ENCODE data around the gene ARCN1.

ARCN1 gene

DNA sequence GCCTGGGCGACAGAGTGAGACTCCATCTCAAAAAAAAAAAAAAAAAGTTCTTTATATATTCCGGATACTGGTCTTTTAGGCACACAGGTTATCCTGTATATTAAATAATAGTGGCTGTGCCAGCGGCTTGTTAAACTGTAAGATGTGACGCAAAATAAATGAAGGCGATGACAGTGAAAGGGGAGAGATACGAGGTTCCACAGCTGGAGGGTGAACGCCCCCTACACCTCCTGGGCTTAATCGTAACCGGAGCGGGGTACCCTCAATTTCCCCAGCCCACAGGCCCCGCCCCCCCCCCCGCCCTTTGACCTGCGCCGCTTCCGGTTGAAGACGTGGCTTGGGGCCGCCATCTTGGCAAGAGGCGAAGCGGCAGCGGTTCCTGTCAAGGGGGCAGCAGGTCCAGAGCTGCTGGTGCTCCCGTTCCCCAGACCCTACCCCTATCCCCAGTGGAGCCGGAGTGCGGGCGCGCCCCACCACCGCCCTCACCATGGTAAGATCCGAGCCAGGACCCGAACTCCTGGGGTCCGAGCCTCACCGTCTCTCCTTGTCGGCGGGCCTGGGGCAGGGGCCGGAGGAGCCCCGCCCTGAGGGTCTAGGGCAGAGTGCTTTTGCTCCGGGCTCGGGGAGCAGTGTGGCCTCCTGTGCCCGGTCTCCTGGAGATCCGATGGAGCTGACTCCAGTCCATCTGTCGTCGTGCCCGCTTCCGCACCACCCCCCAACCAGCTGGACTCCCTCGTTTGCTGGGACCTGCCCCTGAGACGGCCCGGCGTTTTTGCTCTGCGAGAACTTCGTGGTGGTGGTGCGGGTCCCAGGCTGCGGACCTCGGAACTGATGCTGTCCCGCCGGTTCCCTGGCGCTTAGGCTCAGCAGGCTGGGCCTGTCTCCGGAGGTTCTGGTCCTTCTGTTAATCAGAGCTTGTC lies at the start of gene ARCN1:
Gene ARCN1, plus strand, starts transcription at position 349 of the 920 bp plus-strand sequence. Its CDS starts 139 bp downstream, at position 488.
- peak; percentile 83 for DNase-seq

DNA sequence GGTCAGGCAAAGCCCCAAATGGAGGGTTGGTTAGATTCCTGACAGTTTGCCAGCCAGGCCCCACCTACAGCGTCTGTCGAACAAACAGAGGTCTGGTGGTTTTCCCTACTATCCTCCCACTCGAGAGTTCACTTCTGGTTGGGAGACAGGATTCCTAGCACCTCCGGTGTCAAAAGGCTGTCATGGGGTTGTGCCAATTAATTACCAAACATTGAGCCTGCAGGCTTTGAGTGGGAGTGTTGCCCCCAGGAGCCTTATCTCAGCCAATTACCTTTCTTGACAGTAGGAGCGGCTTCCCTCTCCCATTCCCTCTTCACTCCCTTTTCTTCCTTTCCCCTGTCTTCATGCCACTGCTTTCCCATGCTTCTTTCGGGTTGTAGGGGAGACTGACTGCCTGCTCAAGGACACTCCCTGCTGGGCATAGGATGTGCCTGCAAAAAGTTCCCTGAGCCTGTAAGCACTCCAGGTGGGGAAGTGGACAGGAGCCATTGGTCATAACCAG lies 49.6 kb upstream of the ARCN1 start:
- no peak for DNase-seq

DNA sequence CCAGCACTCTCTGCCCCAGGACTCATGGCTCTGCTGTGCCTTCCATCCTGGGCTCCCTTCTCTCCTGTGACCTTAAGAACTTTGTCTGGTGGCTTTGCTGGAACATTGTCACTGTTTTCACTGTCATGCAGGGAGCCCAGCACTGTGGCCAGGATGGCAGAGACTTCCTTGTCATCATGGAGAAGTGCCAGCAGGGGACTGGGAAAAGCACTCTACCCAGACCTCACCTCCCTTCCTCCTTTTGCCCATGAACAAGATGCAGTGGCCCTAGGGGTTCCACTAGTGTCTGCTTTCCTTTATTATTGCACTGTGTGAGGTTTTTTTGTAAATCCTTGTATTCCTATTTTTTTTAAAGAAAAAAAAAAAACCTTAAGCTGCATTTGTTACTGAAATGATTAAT lies 47.9 kb upstream of the ARCN1 start:
- no peak for DNase-seq

DNA sequence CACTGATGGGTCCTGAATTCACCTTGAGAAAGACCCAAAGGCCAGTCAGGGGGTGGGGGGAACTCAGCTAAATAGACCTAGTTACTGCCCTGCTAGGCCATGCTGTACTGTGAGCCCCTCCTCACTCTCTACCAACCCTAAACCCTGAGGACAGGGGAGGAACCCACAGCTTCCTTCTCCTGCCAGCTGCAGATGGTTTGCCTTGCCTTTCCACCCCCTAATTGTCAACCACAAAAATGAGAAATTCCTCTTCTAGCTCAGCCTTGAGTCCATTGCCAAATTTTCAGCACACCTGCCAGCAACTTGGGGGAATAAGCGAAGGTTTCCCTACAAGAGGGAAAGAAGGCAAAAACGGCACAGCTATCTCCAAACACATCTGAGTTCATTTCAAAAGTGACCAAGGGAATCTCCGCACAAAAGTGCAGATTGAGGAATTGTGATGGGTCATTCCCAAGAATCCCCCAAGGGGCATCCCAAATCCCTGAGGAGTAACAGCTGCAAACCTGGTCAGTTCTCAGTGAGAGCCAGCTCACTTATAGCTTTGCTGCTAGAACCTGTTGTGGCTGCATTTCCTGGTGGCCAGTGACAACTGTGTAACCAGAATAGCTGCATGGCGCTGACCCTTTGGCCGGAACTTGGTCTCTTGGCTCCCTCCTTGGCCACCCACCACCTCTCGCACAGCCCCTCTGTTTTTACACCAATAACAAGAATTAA lies 47.3 kb upstream of the ARCN1 start:
- DNase-seq = no peak

DNA sequence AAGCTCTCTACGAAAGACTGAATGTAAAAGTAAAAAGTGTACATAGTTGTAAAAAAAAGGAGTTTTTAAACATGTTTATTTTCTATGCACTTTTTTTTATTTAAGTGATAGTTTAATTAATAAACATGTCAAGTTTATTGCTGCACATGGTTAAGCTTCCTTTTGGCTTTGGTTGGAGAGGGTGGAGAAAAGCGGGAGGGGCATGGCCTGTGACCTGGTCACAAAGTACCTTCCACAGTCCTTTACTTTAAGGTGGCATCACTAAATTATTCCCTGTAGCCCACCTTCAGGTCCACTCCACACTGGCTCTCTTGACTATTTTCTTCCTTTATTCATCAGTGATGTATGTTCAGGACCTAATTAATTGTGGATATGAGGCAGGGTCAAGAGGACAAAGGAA lies 45.5 kb upstream of the ARCN1 start:
- no peak for DNase-seq

DNA sequence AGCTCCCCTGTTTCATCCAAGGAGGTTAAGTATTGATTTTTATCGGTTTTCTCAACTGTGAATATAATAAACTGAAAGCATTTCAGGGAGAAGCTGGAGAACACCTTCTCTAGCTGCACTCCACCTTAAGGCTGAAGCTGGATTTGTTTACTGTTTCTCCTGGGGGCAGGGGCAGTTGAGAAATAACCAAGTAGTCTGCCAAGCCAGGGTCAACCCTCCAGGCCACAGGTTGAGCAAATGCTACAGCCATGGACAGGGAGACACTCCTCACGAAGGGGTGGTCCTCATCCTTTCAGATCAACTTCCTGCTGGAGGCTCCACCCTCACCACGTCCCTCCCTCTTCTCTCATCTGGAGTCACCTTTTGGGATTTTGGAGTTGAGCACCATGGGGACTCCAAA lies 45.1 kb upstream of the ARCN1 start, which contains the start of gene TTC36:
Gene TTC36, plus strand, starts transcription at position 366 of the 400 bp plus-strand sequence. Its CDS starts 21 bp downstream, at position 387.
- no peak for DNase-seq

DNA sequence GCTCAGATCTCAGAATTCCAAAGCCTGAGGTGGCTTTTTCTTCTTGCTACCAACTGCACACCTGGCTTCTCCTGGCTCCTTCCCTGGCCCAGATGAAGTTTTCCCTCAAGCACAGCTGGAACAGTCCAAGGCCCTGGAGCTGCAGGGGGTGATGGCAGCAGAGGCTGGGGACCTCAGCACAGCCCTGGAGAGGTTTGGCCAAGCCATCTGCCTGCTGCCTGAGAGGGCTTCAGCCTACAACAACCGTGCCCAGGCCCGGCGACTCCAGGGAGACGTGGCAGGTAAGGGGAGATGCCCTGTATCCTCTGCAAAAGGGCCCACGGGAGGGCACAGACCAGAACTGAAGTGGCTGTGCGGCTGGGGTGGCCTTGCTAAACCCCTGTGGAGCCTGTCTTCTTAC lies 43.7 kb upstream of the ARCN1 start:
- no peak for DNase-seq

DNA sequence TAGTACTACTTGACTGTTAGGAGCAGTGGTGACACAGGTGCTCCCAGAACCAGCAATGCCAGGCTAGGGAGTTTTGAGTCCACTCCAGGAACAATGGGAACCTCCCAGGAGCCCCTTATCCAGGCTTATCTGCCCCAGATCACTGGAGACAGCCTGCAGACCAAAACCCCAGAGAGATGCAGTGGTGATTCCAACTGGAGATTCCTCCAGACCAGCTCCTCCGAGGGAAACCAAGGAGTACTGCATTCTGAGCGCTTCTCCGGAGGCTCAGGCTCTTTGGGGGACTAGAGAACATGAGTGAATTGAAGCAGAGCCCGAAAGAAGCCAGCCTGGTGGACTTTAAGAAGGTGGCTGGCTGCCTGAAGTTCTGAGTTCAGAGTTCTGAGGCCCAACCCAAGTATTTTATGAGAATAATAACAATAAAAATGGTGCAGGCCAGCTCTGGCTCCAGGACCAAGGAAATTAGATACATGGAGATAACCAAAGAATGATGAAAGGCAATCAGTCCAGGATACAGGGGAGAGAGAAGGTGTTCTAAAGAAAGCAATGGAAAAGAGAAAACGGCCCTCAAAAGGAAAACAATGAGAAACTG lies 42.5 kb upstream of the ARCN1 start:
- no peak for DNase-seq

DNA sequence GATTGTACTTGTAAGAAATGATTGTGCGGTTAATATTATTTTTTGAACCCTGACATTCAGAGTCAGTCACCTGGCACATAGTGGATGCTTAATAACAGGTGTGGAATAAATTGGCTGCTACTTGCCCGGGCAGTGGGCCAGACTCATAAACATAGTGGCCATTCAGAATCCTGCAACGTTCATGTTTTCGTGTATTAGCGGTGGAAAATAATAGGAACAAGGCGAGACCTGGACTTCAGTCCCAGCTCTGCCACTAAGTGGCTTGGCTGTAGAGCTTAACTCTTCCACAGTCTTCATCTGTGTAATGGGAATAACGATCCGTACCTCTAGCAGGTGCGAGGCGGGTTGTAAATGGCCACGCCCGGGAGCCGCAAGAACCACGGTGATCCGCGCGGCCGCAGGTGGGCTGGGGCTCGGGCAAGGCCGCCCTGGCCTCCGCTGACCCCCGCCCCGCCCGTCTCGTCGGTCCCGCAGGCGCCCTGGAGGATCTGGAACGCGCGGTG lies 42.0 kb upstream of the ARCN1 start:
- no peak for DNase-seq

DNA sequence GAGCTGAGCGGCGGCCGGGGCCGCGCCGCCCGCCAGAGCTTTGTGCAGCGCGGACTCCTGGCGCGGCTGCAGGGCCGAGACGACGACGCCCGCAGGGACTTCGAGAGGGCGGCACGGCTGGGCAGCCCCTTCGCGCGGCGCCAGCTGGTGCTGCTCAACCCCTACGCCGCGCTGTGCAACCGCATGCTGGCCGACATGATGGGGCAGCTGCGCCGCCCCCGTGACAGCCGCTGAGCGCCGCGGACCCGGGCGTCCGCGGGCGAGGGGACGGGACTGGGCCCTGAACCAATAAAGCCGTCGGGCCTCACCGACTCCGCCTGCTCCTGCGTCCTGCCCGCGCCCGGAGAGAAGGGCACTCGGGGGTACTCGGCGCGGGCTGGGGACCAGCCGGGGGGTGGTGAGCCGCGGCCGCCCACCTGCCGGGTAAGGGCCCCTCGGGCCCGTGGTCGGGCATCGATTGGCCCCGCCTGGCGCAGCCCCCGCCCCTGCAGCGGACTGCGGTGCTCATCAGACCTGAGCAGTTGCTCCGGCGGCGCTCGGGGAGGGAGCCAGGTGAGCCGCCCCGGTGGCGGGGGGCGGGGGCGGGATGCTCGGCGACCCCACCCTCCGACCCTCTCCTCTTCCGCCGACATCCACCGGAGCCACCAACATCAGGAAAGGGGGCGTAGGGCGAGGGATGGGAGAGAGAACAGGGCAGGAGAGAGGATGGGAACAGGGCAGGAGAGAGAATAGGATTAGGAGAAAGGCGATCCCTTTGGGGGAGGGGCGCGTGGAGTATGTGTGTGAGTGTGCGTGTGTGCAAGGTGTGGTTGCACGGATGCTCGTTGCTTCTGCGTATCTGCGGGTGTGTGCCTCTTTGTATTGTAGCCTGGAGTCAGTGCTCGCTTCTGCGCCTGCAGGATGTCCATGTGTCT lies 41.3 kb upstream of the ARCN1 start, which contains the start of gene TMEM25:
Gene TMEM25, plus strand, starts transcription at position 510 of the 914 bp plus-strand sequence. CDS start 610 bp downstream, outside the sequence.
- peak; percentile 87 for DNase-seq

DNA sequence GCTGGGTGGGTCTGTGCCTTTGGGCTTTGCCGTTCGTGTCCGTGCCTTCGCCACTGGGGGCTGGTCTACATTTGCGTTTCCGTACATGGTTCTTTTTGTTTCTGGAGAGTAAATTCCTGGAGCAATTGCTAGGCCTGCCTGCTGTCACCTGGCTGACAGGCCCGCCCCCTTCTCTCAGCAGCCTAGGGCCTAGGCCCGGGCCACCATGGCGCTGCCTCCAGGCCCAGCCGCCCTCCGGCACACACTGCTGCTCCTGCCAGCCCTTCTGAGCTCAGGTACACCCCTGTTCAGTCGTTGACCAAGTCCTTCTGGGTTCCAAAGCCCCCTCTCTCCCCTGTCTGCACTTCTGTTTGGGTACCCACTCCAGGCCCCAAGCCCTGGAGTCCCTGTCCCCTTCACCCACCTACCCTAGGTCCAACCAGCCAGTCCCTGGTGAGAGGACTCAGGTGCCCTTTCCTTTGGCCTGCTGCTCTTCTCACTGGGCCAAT lies 40.6 kb upstream of the ARCN1 start:
- DNase-seq = no peak

DNA sequence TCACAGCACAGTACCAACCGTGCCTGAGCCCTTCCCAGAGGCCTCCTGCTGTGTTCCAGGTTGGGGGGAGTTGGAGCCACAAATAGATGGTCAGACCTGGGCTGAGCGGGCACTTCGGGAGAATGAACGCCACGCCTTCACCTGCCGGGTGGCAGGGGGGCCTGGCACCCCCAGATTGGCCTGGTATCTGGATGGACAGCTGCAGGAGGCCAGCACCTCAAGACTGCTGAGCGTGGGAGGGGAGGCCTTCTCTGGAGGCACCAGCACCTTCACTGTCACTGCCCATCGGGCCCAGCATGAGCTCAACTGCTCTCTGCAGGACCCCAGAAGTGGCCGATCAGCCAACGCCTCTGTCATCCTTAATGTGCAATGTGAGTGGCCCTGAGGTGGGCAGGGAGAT lies 40.1 kb upstream of the ARCN1 start:
- DNase-seq = no peak

DNA sequence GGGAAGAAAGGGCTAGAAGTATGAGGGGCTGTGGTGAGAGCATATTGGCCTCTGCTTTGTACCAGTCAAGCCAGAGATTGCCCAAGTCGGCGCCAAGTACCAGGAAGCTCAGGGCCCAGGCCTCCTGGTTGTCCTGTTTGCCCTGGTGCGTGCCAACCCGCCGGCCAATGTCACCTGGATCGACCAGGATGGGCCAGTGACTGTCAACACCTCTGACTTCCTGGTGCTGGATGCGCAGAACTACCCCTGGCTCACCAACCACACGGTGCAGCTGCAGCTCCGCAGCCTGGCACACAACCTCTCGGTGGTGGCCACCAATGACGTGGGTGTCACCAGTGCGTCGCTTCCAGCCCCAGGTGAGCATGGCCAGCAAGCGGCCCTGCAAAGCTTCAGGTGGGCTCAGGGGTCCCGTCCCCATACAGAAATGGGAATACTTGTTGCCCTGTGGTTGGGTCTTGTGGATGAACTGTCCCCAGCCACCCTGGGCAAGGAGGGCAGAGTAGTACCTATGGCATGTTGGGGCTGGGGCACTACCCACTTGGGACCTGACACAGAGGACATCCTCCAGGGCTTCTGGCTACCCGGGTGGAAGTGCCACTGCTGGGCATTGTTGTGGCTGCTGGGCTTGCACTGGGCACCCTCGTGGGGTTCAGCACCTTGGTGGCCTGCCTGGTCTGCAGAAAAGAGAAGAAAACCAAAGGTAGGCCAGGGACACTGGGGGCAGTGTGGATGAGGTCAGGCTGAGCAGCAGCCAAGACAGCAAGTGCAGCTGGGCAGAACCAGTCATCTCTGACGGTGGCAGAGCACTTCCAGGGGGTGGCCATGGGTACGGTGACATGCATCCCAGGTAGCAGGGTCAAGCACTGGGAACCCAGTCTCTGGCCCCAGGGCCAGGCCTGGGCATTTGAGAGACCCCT lies 39.1 kb upstream of the ARCN1 start:
- no peak for DNase-seq

DNA sequence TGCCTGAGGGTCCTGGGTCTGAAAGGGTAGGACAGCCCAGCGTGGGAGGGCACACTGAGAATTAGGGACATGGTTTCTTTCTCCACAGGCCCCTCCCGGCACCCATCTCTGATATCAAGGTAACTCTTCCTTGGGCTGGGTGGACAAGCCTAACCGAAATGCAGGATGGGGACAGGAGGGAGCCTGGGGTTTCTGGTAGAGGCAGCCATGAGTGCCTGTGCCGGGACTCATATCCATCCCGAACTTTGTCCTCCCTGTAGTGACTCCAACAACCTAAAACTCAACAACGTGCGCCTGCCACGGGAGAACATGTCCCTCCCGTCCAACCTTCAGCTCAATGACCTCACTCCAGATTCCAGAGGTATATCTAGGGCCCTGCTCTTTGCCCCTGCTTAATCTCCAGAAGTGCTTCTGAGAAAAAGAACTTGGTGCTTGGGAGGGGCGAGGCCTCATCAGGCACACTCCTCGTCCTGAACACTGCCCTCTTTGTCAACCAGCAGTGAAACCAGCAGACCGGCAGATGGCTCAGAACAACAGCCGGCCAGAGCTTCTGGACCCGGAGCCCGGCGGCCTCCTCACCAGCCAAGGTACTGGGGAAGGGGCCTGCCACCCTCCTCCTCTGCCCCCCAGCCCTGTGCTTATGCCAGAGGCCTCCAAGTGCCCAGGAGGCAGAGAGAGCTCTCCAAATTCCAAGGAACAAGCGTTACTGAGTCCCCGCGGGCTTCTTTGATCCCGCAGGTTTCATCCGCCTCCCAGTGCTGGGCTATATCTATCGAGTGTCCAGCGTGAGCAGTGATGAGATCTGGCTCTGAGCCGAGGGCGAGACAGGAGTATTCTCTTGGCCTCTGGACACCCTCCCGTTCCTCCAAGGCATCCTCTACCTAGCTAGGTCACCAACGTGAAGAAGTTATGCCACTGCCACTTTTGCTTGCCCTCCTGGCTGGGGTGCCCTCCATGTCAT lies 38.2 kb upstream of the ARCN1 start:
- DNase-seq = no peak

DNA sequence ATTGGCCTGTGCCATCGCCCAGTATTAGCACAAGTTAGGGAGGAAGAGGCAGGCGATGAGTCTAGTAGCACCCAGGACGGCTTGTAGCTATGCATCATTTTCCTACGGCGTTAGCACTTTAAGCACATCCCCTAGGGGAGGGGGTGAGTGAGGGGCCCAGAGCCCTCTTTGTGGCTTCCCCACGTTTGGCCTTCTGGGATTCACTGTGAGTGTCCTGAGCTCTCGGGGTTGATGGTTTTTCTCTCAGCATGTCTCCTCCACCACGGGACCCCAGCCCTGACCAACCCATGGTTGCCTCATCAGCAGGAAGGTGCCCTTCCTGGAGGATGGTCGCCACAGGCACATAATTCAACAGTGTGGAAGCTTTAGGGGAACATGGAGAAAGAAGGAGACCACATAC lies 36.9 kb upstream of the ARCN1 start:
- no peak for DNase-seq

DNA sequence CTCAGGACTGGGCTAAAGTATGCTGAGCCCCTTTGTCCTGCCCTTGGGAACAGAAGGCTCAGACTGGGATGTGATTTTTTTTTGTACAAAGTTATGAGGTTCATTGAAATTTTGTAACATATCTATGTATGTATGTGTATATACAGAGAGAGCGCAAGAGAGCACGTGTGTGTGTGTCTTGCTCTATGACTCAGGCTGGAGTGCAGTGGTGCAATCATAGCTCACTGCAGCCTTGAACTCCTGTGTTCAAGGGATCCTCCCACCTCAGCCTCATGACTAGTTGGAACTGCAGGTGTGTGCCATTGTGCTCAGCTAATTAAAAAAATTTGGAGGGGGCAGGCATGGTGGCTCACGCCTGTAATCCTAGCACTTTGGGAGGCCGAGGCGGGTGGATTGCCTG lies 35.5 kb upstream of the ARCN1 start:
- no peak for DNase-seq

DNA sequence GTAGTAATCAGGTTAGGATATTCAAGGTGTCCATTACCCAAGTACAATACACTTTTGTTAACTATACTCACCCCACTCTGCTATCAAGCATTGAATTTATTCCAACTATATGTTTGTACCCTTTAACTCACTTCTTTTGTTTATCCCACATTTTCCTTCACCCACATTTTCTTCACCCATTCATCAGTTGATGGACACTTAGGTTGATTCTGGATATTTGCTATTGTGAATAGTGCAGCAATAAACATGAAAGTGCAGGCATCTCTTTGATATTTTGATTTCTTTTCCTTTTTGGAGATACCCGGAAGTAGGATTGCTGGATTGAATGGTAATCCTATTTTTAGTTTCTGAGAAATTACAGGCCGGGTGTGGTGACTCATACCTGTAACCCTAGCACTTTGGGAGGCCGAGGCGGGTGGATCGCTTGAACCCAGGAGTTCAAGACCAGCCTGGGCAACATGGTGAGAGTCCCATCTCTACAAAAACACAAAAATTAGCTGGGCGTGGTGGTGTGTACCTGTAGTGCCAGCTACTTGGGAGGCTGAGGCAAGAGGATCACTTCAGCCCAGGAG lies 34.7 kb upstream of the ARCN1 start:
- no peak for DNase-seq

DNA sequence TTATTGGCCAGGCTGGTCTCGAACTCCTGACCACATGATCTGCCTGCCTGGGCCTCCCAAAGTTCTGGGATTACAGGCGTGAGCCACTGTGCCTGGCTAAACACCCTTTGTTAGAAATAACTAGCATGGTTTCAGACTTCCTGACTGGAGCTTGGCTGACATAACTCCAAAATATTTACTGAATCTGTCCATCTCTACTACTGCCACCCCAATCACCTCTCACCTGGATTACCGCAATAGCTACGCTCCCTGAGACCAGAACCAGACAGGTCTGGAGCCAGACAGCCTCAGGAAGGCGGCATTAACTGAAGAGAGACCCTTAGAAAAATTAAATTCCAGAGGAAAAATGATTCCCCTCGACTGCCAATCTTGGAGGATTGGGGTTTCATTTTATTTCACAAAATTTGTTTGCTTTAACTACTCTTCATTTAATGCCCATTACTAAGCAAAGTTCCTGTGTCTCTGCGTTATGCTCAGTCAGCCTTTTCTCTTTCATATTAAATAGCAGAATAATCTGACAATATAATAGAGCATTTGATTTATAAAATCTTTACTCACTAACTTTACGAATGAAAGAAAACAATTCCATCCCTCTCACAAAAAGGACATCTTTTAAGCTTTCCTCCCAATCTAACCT lies 28.1 kb upstream of the ARCN1 start:
- DNase-seq = no peak

DNA sequence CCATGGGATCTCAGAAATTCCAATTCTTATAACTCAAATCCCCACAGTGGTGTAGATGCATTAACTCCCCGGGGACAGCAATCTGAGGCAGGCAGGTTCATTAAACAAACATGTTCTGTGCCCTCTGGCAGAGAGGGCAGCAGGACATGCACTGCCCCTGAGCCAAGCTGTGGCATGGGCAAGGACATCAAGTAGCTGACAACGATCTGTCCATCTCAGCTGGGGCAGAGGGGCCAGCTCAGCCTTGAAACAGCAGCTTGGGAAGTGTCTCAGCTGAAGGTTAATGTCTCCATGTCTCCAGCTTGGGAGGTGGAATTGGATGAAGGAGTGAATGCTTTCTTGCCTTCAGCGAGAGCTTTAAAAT lies 27.6 kb upstream of the ARCN1 start:
- DNase-seq = no peak
